Measurements from ENCODE around the gene AMPD3. TPM values are rescaled to one million over a fixed set of nuclear protein-coding genes. Genes with fewer than 3 reads are reported as not detected.

AMPD3 gene
- total and polyA plus RNA-seq, 2 of the 13 experiments (the other 11 are each of a cell fraction or from before 2014, with no cell fraction given): 0.33 to 2.3 TPM

GRCh38 chr11:10511181-10511621 is 56.1 kb downstream of the AMPD3 start:
- no TSS peak for BruUV-seq (replicated peaks)
- no peak overlapping the region for H2AFZ ChIP-seq (ENCODE audit: low read length)
- no peaks in the 10 kb centered on the region for H3K79me2 ChIP-seq (ENCODE audit: insufficient read depth, low read length)
- ChIA-PET CTCF (ENCODE audit: low intra/inter-chr PET ratio, low total read pairs) (no interaction called here), POLR2A (no interaction called here)
- no peak for FAIRE-seq
- no peaks in the 10 kb centered on the region for H3K36me3 ChIP-seq (replicated peaks in 1 of 2; ENCODE audit: control insufficient read depth in 1 of 2, insufficient read depth in 2 of 2, low read length in 2 of 2)
- TF ChIP-seq ZNF280B (CRISPR knock-in tag; IDR thresholded peaks at IDR 0.05; ENCODE audit: borderline replicate concordance) (no peak), ARNT2 (CRISPR knock-in tag; IDR thresholded peaks at IDR 0.05; ENCODE audit: low read depth) (no peak), ZNF564 (CRISPR knock-in tag; IDR thresholded peaks at IDR 0.05) (no peak), UBTF (CRISPR knock-in tag; IDR thresholded peaks at IDR 0.05) (no peak)
- no peak overlapping the region for H3K4me3 ChIP-seq (replicated peaks in 1 of 3; ENCODE audit: insufficient read depth in 1 of 3, low read depth in 2 of 3, low read length in 3 of 3)
- DNase-seq (ENCODE audit: low spot score): no peak
- ATAC-seq: no peak
- WGBS (ENCODE audit: low lambda C conversion rate): 82% methylated on average over 8 of the region's 10 CpGs
- H3K9me3 ChIP-seq (ENCODE audit: low read length): no peaks in the 10 kb centered on the region
- no peak overlapping the region for H3K4me2 ChIP-seq (ENCODE audit: low read depth, low read length)
- no peaks in the 10 kb centered on the region for H4K20me1 ChIP-seq (ENCODE audit: insufficient read depth, low read length)
- no peaks in the 10 kb centered on the region for H3K4me1 ChIP-seq (ENCODE audit: insufficient read depth, low read length)
- no peak overlapping the region for H3K9ac ChIP-seq (ENCODE audit: insufficient read depth, low read depth, low read length)
- H3K27me3 ChIP-seq (ENCODE audit: control insufficient read depth in 1 of 2, insufficient read depth in 2 of 2, low read length in 2 of 2): no peaks in the 10 kb centered on the region
- H3K27ac ChIP-seq (ENCODE audit: extremely low read length, insufficient read depth, low read length): no peak overlapping the region
- in situ Hi-C loops (cut with HindIII; ENCODE audit: extremely low pct_ligation_motif_present, low pct_unique_long_range_greater_than_20kb) (no loop called here), intact Hi-C loops (cut with micrococcal nuclease; ENCODE audit: unreplicated experiment) (no loop called here)

Data from HepG2 (cell line).